ENCODE data around the gene RNF17. TPM values are rescaled to one million over a fixed set of nuclear protein-coding genes. Genes with fewer than 3 reads are reported as not detected.

The RNF17 gene
- total RNA-seq, 4 donors from 2014 or later: not detected

- intact Hi-C loops (cut with DNase I): no loop called here
- no peaks in the 10 kb centered on the region for H3K36me3 ChIP-seq
- peaks cover 9 to 26% (median 20%) of the 10 kb centered on the region in 4 donors for H3K4me1 ChIP-seq
- TF ChIP-seq CTCF (IDR thresholded peaks at IDR 0.05) (no peak), POLR2AphosphoS5 (IDR thresholded peaks at IDR 0.05) (no peak), POLR2A (IDR thresholded peaks at IDR 0.05; ENCODE audit: low read depth) (no peak), EP300 (IDR thresholded peaks at IDR 0.05) (no peak)
- H3K9me3 ChIP-seq: no peaks in the 10 kb centered on the region
- H3K4me3 ChIP-seq: no peak overlapping the region
- peaks cover 0 to 63% (median 11%) of the 10 kb centered on the region in 4 donors for H3K27me3 ChIP-seq
- WGBS: 69% methylated on average over 5 of the region's 6 CpGs
- no peak for DNase-seq (ENCODE audit: extremely low spot score)
- H3K27ac ChIP-seq (replicated peaks in 1 of 4): no peak overlapping the region
These were observed 19.7 kb upstream of the RNF17 start for GRCh38 chr13:24744247-24744646.

GRCh38 chr13:24745516-24745860, 18.5 kb upstream of the RNF17 start:
- DNase-seq (ENCODE audit: extremely low spot score): no peak
- peak overlapping the region in 1 of 4 donors; percentile 7 for H3K4me3 ChIP-seq
- intact Hi-C loops (cut with DNase I): no loop called here
- H3K36me3 ChIP-seq: no peaks in the 10 kb centered on the region
- peaks cover 9 to 26% (median 20%) of the 10 kb centered on the region in 4 donors for H3K4me1 ChIP-seq
- no peaks in the 10 kb centered on the region for H3K9me3 ChIP-seq
- WGBS: 61% methylated on average over 17 of the region's 24 CpGs
- TF ChIP-seq POLR2A (IDR thresholded peaks at IDR 0.05; ENCODE audit: low read depth) (no peak), CTCF (IDR thresholded peaks at IDR 0.05) (no peak), EP300 (IDR thresholded peaks at IDR 0.05) (no peak), POLR2AphosphoS5 (IDR thresholded peaks at IDR 0.05) (no peak)
- H3K27ac ChIP-seq (replicated peaks in 1 of 4): no peak overlapping the region
- peaks cover 0 to 63% (median 11%) of the 10 kb centered on the region in 4 donors for H3K27me3 ChIP-seq

GRCh38 chr13:24745861-24746617, 17.9 kb upstream of the RNF17 start:
- DNase-seq (ENCODE audit: extremely low spot score): no peak
- intact Hi-C loops (cut with DNase I): no loop called here
- Histone ChIP-seq H3K9me3 (no peaks in the 10 kb centered on the region), H3K4me3 (peak overlapping the region in 1 of 4 donors; percentile 7), H3K4me1 (peaks cover 9 to 26% (median 20%) of the 10 kb centered on the region in 4 donors), H3K36me3 (no peaks in the 10 kb centered on the region), H3K27me3 (peaks cover 0 to 63% (median 11%) of the 10 kb centered on the region in 4 donors), H3K27ac (replicated peaks in 1 of 4) (no peak overlapping the region)
- 0% methylated on average over 5 of the region's 70 CpGs for WGBS
- TF ChIP-seq EP300 (IDR thresholded peaks at IDR 0.05) (no peak), POLR2A (IDR thresholded peaks at IDR 0.05; ENCODE audit: low read depth) (no peak), CTCF (IDR thresholded peaks at IDR 0.05) (no peak), POLR2AphosphoS5 (IDR thresholded peaks at IDR 0.05) (no peak)

GRCh38 chr13:24746618-24747247, 17.2 kb upstream of the RNF17 start:
- Histone ChIP-seq H3K36me3 (no peaks in the 10 kb centered on the region), H3K4me3 (peak overlapping the region in 2 of 4 donors; percentile 7 to 20), H3K9me3 (no peaks in the 10 kb centered on the region), H3K27ac (replicated peaks in 1 of 4) (no peak overlapping the region), H3K27me3 (peaks cover 0 to 63% (median 11%) of the 10 kb centered on the region in 4 donors), H3K4me1 (peaks cover 9 to 26% (median 20%) of the 10 kb centered on the region in 4 donors)
- TF ChIP-seq CTCF (IDR thresholded peaks at IDR 0.05): no peak
- no peak for TF ChIP-seq POLR2A (IDR thresholded peaks at IDR 0.05; ENCODE audit: low read depth)
- no peak for TF ChIP-seq POLR2AphosphoS5 (IDR thresholded peaks at IDR 0.05)
- TF ChIP-seq EP300 (IDR thresholded peaks at IDR 0.05): no peak
- intact Hi-C loops (cut with DNase I): no loop called here
- DNase-seq (ENCODE audit: extremely low spot score): no peak
- under 1% methylated on average over 32 of the region's 56 CpGs for WGBS
